Measurements from ENCODE around the gene RAB1B. TPM values are rescaled to one million over a fixed set of nuclear protein-coding genes. Genes with fewer than 3 reads are reported as not detected.

RAB1B gene
- total and polyA plus RNA-seq, 2 experiments from 2014 or later, result 86.7 to 146 TPM

GRCh38 chr11:66284526-66285078 lies 16.2 kb downstream of the RAB1B start:
- Histone ChIP-seq H3K9me2 (ENCODE audit: insufficient read depth) (no peaks in the 10 kb centered on the region), H4K20me1 (ENCODE audit: insufficient read depth) (no peaks in the 10 kb centered on the region), H2AFZ (no peak overlapping the region), H3K9ac (no peak overlapping the region), H3K4me3 (no peak overlapping the region), H3K4me2 (ENCODE audit: unreplicated experiment) (no peak overlapping the region), H3F3A (ENCODE audit: insufficient read depth) (peaks cover 21% of the 10 kb centered on the region), H3K27ac (no peak overlapping the region), H3K4me1 (ENCODE audit: insufficient read depth) (peaks cover 14% of the 10 kb centered on the region; the same call in 1 of the 2 replicates), H3K27me3 (replicated peaks; ENCODE audit: insufficient read depth) (no peaks in the 10 kb centered on the region), H3K36me3 (ENCODE audit: low read depth) (no peaks in the 10 kb centered on the region), H3K9me3 (ENCODE audit: low read depth) (no peaks in the 10 kb centered on the region), H3K79me2 (ENCODE audit: insufficient read depth) (peaks cover 41% of the 10 kb centered on the region)
- DNase-seq, result no peak
- WGBS, 2 experiments (ENCODE audit: low coverage in 1 of 2, low lambda C conversion rate in 2 of 2, missing lambda C conversion rate in 2 of 2), result 92 to 98% methylated on average over 16 of the region's 16 CpGs
- TF ChIP-seq EZH2phosphoT487 (IDR thresholded peaks at IDR 0.05; ENCODE audit: insufficient read depth, low read depth) (no peak), EZH2 (IDR thresholded peaks at IDR 0.05; ENCODE audit: insufficient read depth, poor library complexity, severe bottlenecking) (no peak)
- in situ Hi-C loops (cut with MboI), result no loop called here

- Histone ChIP-seq H3K27me3 (replicated peaks; ENCODE audit: insufficient read depth) (no peaks in the 10 kb centered on the region), H3K4me3 (no peak overlapping the region), H3K36me3 (ENCODE audit: low read depth) (no peaks in the 10 kb centered on the region), H3K27ac (no peak overlapping the region), H3K4me1 (ENCODE audit: insufficient read depth) (peaks cover 14% of the 10 kb centered on the region; the same call in 1 of the 2 replicates), H4K20me1 (ENCODE audit: insufficient read depth) (no peaks in the 10 kb centered on the region), H3K79me2 (ENCODE audit: insufficient read depth) (peaks cover 41% of the 10 kb centered on the region), H2AFZ (no peak overlapping the region), H3K9ac (no peak overlapping the region), H3K4me2 (ENCODE audit: unreplicated experiment) (no peak overlapping the region), H3K9me3 (ENCODE audit: low read depth) (no peaks in the 10 kb centered on the region), H3F3A (ENCODE audit: insufficient read depth) (peaks cover 24% of the 10 kb centered on the region), H3K9me2 (ENCODE audit: insufficient read depth) (no peaks in the 10 kb centered on the region)
- WGBS, 2 experiments (ENCODE audit: low coverage in 1 of 2, low lambda C conversion rate in 2 of 2, missing lambda C conversion rate in 2 of 2), result 87 to 88% methylated on average over 11 to 13 of the region's 13 CpGs
- DNase-seq, result no peak
- in situ Hi-C loops (cut with MboI), result no loop called here
- no peak for TF ChIP-seq EZH2 (IDR thresholded peaks at IDR 0.05; ENCODE audit: insufficient read depth, poor library complexity, severe bottlenecking)
Measured at GRCh38 chr11:66285250-66285947, 17.0 kb downstream of the RAB1B start.

DNA sequence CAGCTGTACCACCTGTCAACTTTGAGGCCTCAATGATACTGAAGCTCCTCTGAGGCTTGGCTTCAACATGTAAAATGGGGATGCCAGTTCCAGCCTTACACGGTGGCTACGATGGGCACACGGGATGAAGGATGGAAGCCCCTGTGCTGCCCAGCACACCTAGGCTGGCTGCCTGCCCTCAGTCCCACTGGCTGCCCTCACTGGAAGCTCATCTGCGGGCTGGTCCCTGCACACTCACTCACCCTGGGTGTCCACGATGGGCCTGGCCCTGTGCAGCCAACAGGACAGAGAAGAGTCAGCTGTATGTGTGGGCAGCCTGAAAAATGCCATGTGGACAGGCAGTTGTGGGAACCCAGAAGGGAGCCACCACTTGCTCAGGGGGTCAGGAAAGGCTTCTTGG lies 18.3 kb downstream of the RAB1B start:
- in situ Hi-C loops (cut with MboI), result no loop called here
- Histone ChIP-seq H3K27me3 (replicated peaks; ENCODE audit: insufficient read depth) (peaks cover 4% of the 10 kb centered on the region; the same call in 1 of the 2 replicates), H4K20me1 (ENCODE audit: insufficient read depth) (no peaks in the 10 kb centered on the region)

DNA sequence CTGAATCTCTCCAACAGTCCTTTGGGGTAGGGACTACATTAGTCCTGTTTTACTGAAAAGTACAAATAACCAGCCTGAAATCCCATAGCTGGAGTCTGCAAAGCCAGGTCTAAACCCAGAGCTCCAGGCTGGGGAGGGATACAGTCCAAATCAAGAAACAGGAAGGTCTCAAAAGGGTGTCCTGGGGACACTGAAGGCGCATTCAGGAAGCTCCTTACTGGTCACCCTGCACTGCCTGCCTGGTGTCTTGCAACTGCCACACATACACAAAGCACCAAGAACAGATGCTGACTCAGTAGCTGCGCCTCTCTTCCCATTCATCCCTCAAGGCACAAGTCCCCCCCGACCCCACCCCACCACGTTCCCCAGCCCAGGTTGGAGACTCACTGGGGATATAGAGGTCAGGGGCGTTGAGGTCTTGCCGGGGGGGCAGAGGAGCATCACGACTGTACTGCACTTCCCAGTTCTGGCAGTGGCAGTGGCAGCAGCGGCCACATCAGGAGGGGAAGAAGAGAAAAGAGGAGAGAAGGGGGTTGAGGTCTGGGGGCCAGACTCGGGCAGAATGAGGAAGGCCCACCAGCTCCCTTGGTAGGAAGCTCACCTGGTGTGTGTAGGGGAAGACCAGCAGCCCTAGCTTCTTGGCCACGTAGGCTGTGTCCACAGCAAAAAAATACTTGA lies 18.9 kb downstream of the RAB1B start:
- H3K27ac ChIP-seq, result peak overlapping the region; percentile 99
- in situ Hi-C loops (cut with MboI), result no loop called here

More for the DNA sequence above, 18.3 kb downstream of the RAB1B start:
- Histone ChIP-seq H3K9me2 (ENCODE audit: insufficient read depth) (no peaks in the 10 kb centered on the region), H3K9me3 (ENCODE audit: low read depth) (no peaks in the 10 kb centered on the region), H2AFZ (no peak overlapping the region), H3K36me3 (ENCODE audit: low read depth) (no peaks in the 10 kb centered on the region), H3K27ac (no peak overlapping the region), H3K4me1 (ENCODE audit: insufficient read depth) (peaks cover 14% of the 10 kb centered on the region; the same call in 1 of the 2 replicates), H3K9ac (peak overlapping the region; percentile 97; the same call in 1 of the 2 replicates), H3F3A (ENCODE audit: insufficient read depth) (peaks cover 21% of the 10 kb centered on the region), H3K79me2 (ENCODE audit: insufficient read depth) (peaks cover 41% of the 10 kb centered on the region), H3K4me3 (no peak overlapping the region), H3K4me2 (ENCODE audit: unreplicated experiment) (no peak overlapping the region)
- no peak for DNase-seq
- 54% methylated on average over 5 of the region's 5 CpGs for WGBS, 2 experiments (ENCODE audit: low coverage in 1 of 2, low lambda C conversion rate in 2 of 2, missing lambda C conversion rate in 2 of 2)
- TF ChIP-seq EZH2 (IDR thresholded peaks at IDR 0.05; ENCODE audit: insufficient read depth, poor library complexity, severe bottlenecking) (no peak), EZH2phosphoT487 (IDR thresholded peaks at IDR 0.05; ENCODE audit: insufficient read depth, low read depth) (no peak)

More for the DNA sequence above, 18.9 kb downstream of the RAB1B start:
- Histone ChIP-seq H3K4me1 (ENCODE audit: insufficient read depth) (peaks cover 14% of the 10 kb centered on the region; the same call in 1 of the 2 replicates), H2AFZ (no peak overlapping the region), H3F3A (ENCODE audit: insufficient read depth) (peaks cover 17% of the 10 kb centered on the region; the same call in 1 of the 2 replicates), H3K27me3 (replicated peaks; ENCODE audit: insufficient read depth) (peaks cover 8% of the 10 kb centered on the region), H3K9me2 (ENCODE audit: insufficient read depth) (no peaks in the 10 kb centered on the region), H4K20me1 (ENCODE audit: insufficient read depth) (no peaks in the 10 kb centered on the region), H3K4me3 (peak overlapping the region; percentile 95), H3K79me2 (ENCODE audit: insufficient read depth) (peaks cover 41% of the 10 kb centered on the region), H3K9ac (peak overlapping the region; percentile 97), H3K9me3 (ENCODE audit: low read depth) (no peaks in the 10 kb centered on the region), H3K4me2 (ENCODE audit: unreplicated experiment) (peak overlapping the region; percentile 97), H3K36me3 (ENCODE audit: low read depth) (no peaks in the 10 kb centered on the region)
- WGBS, 2 experiments (ENCODE audit: low coverage in 1 of 2, low lambda C conversion rate in 2 of 2, missing lambda C conversion rate in 2 of 2), result 41 to 52% methylated on average over 8 to 10 of the region's 10 CpGs
- DNase-seq, result peak; percentile 25
- TF ChIP-seq EZH2phosphoT487 (IDR thresholded peaks at IDR 0.05; ENCODE audit: insufficient read depth, low read depth) (no peak), EZH2 (IDR thresholded peaks at IDR 0.05; ENCODE audit: insufficient read depth, poor library complexity, severe bottlenecking) (no peak)

Measured in GM23248 (cell line).